Activated CD4-positive, alpha-beta memory T cell treated with anti-CD3 and anti-CD28 coated beads, Interleukin-2, amount 10 ng/mL, durations not matched to agents 7 days and 5 days (primary cell): ENCODE results near the gene GOLPH3. TPM values are rescaled to one million over a fixed set of nuclear protein-coding genes. Genes with fewer than 3 reads are reported as not detected.

ENCODE experiments used
- CTCF ChIA-PET: fragments of 350-600 bp; sonication (Branson Sonifier 250); formaldehyde crosslinking; loops from one replicate; lab custom pipeline; 2021; ENCODE audit warnings: antibody characterized with exemption, inconsistent platforms; lab: Charles Lee
- POLR2A ChIA-PET: fragments of 350-600 bp; sonication (Branson Sonifier 250); formaldehyde crosslinking; loops from one replicate; lab custom pipeline; 2021; ENCODE audit warnings: antibody characterized with exemption; lab: Charles Lee
- DNase-seq: peaks from one replicate; pipeline ENCODE4 v3.0.0-alpha.2; 2020
- H3K27ac Mint-ChIP-seq: one replicate; pipeline ENCODE4 v1.8.0; 2021; ENCODE audit warnings: mild to moderate bottlenecking, mixed read lengths
- H3K27me3 Mint-ChIP-seq: one replicate; pipeline ENCODE4 v1.8.0; 2021; ENCODE audit warnings: mixed read lengths
- H3K36me3 Mint-ChIP-seq: one replicate; pipeline ENCODE4 v1.8.0; 2021; ENCODE audit warnings: low read depth, mixed read lengths
- H3K4me1 Mint-ChIP-seq: one replicate; pipeline ENCODE4 v1.8.0; 2021; ENCODE audit warnings: mixed read lengths
- H3K4me3 Mint-ChIP-seq: one replicate; pipeline ENCODE4 v1.8.0; 2021; ENCODE audit warnings: mild to moderate bottlenecking, mixed read lengths
- H3K9me3 Mint-ChIP-seq: one replicate; pipeline ENCODE4 v1.8.0; 2021; ENCODE audit warnings: mixed read lengths
- total RNA-seq, 2 experiments: library from RNA; stranded (reverse); gene quantifications; one replicate each; pipeline ENCODE4 v1.2.3, GENCODE V29; 2021

The GOLPH3 gene
- total RNA-seq, 2 experiments from 2014 or later = 81.6 to 86.8 TPM

DNA sequence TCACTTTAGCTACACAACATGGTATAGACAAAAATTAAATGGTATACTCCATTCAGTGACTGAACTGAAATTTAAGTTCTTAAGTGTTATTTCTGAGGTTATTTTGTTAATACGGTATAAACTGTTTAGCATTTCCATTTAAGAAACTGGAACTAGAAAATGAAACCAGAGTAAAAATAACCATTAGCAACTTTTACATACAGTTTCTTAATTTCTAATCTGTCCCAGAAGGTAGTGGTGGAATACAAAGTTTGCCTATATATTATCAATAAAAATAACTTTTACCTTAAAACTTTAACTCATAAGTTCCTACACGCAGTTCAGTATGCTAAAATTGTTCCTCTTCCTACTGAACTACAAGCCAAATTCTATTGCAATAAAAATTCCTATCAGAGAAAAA lies 10.3 kb downstream of the GOLPH3 start:
- H3K4me1 Mint-ChIP-seq = peaks cover 33% of the 10 kb centered on the region
- H3K27me3 Mint-ChIP-seq = no peaks in the 10 kb centered on the region
- ChIA-PET POLR2A (interaction anchor here (1.0 to 2.0 kb wide), 2 partner anchors 10 to 11 kb away, joined by 4 to 12 read pairs; partner anchors contain the start of gene GOLPH3), CTCF (interaction anchor here (1.4 kb wide), 1 partner anchor 71 kb away, joined by 3 read pairs; no protein-coding TSS in a partner anchor)
- H3K36me3 Mint-ChIP-seq = peaks cover 49% of the 10 kb centered on the region
- H3K27ac Mint-ChIP-seq = no peak overlapping the region
- no peak for DNase-seq
- no peaks in the 10 kb centered on the region for H3K9me3 Mint-ChIP-seq
- H3K4me3 Mint-ChIP-seq = no peak overlapping the region

DNA sequence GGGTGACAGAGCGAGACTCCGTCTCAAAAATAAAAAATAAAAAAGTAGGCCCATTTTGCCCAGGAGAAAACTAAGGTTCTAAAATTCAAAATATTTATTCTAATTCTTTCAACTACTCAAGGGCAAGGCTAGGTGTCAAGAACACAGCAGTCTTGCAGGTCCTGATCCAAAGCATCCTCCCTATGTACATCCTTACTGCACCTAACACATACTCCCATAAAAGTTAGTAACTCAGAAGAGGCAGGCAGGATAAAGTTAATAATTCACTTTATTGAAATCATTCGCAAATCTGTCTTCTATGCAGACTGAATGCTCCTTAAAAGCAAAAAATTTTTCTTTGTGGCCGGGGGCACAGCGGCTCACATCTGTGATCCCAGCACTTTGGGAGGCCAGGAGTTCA lies 11.1 kb downstream of the GOLPH3 start:
- H3K4me1 Mint-ChIP-seq = peaks cover 27% of the 10 kb centered on the region
- H3K4me3 Mint-ChIP-seq = no peak overlapping the region
- no peak overlapping the region for H3K27ac Mint-ChIP-seq
- DNase-seq = no peak
- ChIA-PET CTCF (interaction anchor here (1.4 kb wide), 1 partner anchor 70 kb away, joined by 3 read pairs; no protein-coding TSS in a partner anchor), POLR2A (interaction anchor here (2.0 kb wide), 1 partner anchor 10 kb away, joined by 12 read pairs; the partner anchor contains the start of gene GOLPH3)
- H3K36me3 Mint-ChIP-seq = peaks cover 41% of the 10 kb centered on the region
- H3K27me3 Mint-ChIP-seq = no peaks in the 10 kb centered on the region
- no peaks in the 10 kb centered on the region for H3K9me3 Mint-ChIP-seq

DNA sequence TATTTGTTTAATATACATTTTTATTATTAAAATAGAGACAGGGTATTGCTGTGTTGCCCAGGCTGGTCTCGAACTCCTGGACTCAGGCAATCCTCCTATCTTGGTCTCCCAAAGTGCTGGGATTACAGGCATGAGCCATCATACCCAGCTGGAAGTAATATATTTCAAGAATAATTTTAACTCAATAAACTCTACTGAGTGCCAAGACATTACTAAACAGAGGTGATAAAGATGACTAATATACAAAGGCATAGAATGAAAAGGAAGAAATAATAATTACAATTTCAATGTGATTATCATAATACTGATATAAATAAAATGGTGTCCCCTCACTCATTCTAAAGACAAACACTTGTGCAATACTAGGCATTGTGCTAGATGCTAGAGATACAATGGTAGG lies 13.9 kb downstream of the GOLPH3 start:
- Mint-ChIP-seq H3K4me1 (peaks cover 19% of the 10 kb centered on the region), H3K36me3 (peaks cover 24% of the 10 kb centered on the region), H3K4me3 (no peak overlapping the region), H3K27ac (no peak overlapping the region), H3K9me3 (no peaks in the 10 kb centered on the region), H3K27me3 (no peaks in the 10 kb centered on the region)
- DNase-seq = no peak
- ChIA-PET POLR2A (interaction anchor here (1.7 to 2.3 kb wide), 2 partner anchors 13 to 15 kb away, joined by 4 to 10 read pairs; partner anchors contain the start of gene GOLPH3), CTCF (interaction anchor here (1.2 kb wide), 1 partner anchor 72 kb away, joined by 6 read pairs; no protein-coding TSS in a partner anchor)

DNA sequence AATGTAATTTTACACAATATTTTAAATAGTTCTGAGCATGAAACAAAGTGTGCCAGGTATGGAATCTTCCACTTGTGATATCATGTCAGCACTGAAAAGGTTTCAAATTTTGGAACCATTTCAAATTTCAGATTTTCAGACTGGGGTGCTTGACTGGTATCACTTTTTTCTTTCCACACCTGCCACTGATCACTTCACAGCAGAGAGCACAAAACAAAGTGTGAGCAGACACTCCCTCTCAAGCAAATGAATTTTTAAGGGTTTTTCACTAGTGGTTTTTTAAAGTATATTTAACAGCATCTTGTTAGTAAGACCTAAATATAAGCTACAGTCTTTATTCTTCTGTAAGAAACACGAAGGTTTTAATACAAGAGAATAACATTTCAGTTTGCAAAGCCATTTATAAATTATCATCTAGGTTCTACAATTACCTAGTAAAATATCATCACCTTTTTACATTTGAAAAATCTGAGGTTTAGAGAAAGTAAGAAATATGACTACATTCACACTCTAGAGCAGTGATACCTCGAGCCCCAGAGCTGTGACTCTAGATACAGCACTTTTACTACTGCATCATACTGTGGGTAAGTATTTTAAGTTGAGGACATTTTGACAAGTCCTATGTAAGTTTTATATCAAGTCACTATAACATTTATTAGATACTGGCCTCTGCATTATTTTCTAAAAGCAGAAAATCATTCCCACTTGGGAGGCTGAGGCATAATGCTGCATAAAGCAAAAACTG lies 14.6 kb downstream of the GOLPH3 start:
- H3K4me3 Mint-ChIP-seq = no peak overlapping the region
- CTCF ChIA-PET = no interaction called here
- DNase-seq = no peak
- H3K27ac Mint-ChIP-seq = no peak overlapping the region
- no peaks in the 10 kb centered on the region for H3K9me3 Mint-ChIP-seq
- H3K4me1 Mint-ChIP-seq = peaks cover 21% of the 10 kb centered on the region
- H3K27me3 Mint-ChIP-seq = no peaks in the 10 kb centered on the region
- H3K36me3 Mint-ChIP-seq = peaks cover 21% of the 10 kb centered on the region
- POLR2A ChIA-PET = interaction anchor here (1.7 to 2.3 kb wide), 2 partner anchors 14 to 16 kb away, joined by 4 to 10 read pairs; partner anchors contain the start of gene GOLPH3

DNA sequence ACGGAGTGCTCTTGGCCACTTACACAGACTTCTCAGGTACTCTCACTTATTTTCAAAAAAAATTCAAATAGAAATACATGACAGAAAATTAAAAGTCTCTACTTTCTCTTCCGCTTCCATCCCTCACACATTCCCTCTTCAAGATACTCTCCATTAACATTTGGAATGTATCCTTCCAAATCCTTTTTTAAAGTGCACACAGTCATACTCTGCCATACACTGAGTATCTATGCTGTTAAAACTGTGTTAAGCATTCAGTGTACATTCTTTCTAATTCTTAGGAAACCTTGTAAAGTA lies 15.5 kb downstream of the GOLPH3 start:
- Mint-ChIP-seq H3K27me3 (no peaks in the 10 kb centered on the region), H3K4me3 (no peak overlapping the region), H3K4me1 (peaks cover 17% of the 10 kb centered on the region), H3K27ac (no peak overlapping the region), H3K36me3 (peaks cover 21% of the 10 kb centered on the region), H3K9me3 (no peaks in the 10 kb centered on the region)
- no peak for DNase-seq
- ChIA-PET POLR2A (interaction anchor here (1.0 to 1.1 kb wide), 3 partner anchors 12 to 17 kb away, joined by 3 to 7 read pairs (median 3); partner anchors contain the start of gene GOLPH3), CTCF (no interaction called here)

DNA sequence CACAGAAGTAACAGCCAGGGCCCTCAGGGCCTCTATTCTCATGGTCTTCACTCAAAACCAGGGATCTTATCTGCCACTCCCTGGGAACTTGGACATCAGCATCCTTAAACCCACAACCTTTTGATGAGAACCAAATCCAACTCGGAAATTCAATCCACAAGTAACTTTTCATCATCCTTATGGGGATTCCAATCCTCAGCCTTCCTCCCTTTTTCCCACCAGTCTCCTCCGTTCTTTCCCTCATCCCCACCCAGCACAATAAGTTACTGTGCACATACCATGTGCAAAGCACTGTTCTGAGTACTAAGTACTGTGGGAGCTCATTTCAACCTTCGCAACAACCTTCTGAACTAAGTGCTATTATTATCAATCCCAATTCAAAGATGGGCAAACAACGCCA lies 17.0 kb downstream of the GOLPH3 start:
- Mint-ChIP-seq H3K4me1 (peaks cover 20% of the 10 kb centered on the region), H3K4me3 (no peak overlapping the region), H3K27me3 (no peaks in the 10 kb centered on the region), H3K36me3 (peaks cover 29% of the 10 kb centered on the region), H3K27ac (no peak overlapping the region), H3K9me3 (no peaks in the 10 kb centered on the region)
- no peak for DNase-seq
- CTCF ChIA-PET = no interaction called here
- POLR2A ChIA-PET = interaction anchor here (0.6 kb wide), 1 partner anchor 13 kb away, joined by 3 read pairs; no protein-coding TSS in a partner anchor

DNA sequence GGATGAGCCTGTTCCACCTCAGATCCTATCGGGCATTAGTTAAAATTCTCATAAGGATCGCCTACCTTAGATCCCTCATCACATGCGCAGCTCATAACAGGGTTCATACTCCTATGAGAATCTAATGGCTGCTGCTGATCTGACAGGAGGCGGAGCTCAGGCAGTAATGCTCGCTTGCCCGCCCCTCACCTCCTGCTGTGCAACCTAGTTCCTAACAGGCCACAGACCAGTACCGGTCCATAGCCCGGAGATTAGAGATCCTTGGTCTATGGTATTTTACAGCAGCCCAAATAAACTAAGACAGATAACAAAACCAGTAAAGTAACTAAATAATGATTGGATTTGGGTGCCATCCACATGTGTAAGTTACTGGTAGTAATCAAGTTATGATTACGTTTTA lies 17.5 kb downstream of the GOLPH3 start:
- H3K36me3 Mint-ChIP-seq = peaks cover 31% of the 10 kb centered on the region
- CTCF ChIA-PET = no interaction called here

DNA sequence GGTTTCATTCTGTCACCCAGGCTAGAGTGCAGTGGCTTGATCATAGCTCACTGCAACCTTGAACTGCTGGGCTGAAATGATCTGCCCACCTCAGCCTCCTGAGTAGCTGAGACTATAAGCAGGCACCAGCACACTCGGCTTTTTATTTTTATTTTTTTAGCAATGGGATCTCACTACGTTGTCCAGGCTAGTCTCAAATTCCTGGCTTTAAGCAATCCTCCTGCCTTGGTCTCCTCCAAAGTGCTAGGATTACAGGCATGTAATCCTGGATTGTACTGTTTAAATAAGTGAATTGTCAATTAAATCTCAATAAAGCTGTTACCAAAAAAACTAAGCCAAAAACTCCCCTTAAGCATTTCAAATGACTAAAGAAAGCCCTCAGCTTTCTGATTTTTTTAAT lies 18.9 kb downstream of the GOLPH3 start:
- DNase-seq = no peak
- POLR2A ChIA-PET = interaction anchor here (0.9 kb wide), 1 partner anchor 19 kb away, joined by 3 read pairs; the partner anchor contains the start of gene GOLPH3
- Mint-ChIP-seq H3K9me3 (no peaks in the 10 kb centered on the region), H3K36me3 (peaks cover 27% of the 10 kb centered on the region), H3K27ac (no peak overlapping the region), H3K4me1 (peaks cover 15% of the 10 kb centered on the region), H3K4me3 (no peak overlapping the region), H3K27me3 (no peaks in the 10 kb centered on the region)
- CTCF ChIA-PET = no interaction called here

More for the DNA sequence above, 17.5 kb downstream of the GOLPH3 start:
- Mint-ChIP-seq H3K4me1 (peaks cover 22% of the 10 kb centered on the region), H3K4me3 (no peak overlapping the region), H3K27me3 (no peaks in the 10 kb centered on the region), H3K27ac (no peak overlapping the region), H3K9me3 (no peaks in the 10 kb centered on the region)
- POLR2A ChIA-PET = interaction anchor here (0.6 to 1.2 kb wide), 2 partner anchors 14 to 17 kb away, joined by 3 to 4 read pairs; partner anchors contain the start of gene GOLPH3
- no peak for DNase-seq

DNA sequence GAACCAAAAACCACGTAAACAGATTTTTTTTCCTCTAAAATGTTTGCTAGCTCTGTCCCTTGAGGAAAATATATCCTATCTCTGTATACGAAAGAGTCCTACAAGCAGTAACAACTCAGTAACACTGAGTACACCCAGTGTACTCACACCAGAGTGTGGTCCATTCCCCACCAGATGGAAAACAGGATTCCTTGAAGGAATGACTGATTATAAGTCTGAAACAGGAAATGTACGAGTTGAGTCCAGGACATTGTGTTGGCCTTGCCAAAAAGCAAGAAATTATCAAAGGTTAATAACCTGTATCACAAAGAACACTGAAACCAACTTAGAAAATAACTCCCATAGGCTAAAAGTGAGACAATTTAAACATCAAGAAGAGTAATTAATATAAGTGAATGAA lies 20.4 kb downstream of the GOLPH3 start:
- Mint-ChIP-seq H3K27me3 (no peaks in the 10 kb centered on the region), H3K4me1 (peaks cover 18% of the 10 kb centered on the region), H3K36me3 (peaks cover 30% of the 10 kb centered on the region), H3K27ac (no peak overlapping the region), H3K9me3 (no peaks in the 10 kb centered on the region), H3K4me3 (no peak overlapping the region)
- no peak for DNase-seq
- ChIA-PET CTCF (no interaction called here), POLR2A (interaction anchor here (0.6 kb wide), 1 partner anchor 13 kb away, joined by 3 read pairs; no protein-coding TSS in a partner anchor)

DNA sequence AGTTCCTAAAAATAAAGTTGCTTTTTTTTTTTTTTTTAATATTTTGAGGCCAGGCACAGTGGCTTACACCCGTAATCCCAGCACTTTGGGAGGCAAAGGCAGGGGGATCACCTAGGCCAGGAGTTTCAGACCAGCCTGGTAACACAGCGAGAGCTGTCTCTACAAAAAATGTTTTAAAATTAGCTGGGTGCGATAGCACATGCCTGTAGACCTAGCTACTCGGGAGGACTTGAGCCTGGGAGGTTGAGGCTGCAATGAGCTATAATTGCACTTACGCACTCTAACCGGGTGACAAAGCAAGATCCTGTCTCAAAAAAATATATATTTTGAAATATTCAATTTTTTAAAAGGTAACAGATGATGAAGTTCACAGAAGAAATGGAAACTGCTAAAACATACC lies 22.9 kb downstream of the GOLPH3 start:
- POLR2A ChIA-PET = interaction anchor here (0.6 to 2.0 kb wide), 2 partner anchors 22 to 270 kb away, joined by 3 to 8 read pairs; partner anchors contain the start of gene GOLPH3
- Mint-ChIP-seq H3K9me3 (no peaks in the 10 kb centered on the region), H3K27me3 (no peaks in the 10 kb centered on the region), H3K27ac (no peak overlapping the region), H3K4me1 (peaks cover 23% of the 10 kb centered on the region), H3K36me3 (peaks cover 36% of the 10 kb centered on the region), H3K4me3 (no peak overlapping the region)
- CTCF ChIA-PET = no interaction called here
- no peak for DNase-seq

DNA sequence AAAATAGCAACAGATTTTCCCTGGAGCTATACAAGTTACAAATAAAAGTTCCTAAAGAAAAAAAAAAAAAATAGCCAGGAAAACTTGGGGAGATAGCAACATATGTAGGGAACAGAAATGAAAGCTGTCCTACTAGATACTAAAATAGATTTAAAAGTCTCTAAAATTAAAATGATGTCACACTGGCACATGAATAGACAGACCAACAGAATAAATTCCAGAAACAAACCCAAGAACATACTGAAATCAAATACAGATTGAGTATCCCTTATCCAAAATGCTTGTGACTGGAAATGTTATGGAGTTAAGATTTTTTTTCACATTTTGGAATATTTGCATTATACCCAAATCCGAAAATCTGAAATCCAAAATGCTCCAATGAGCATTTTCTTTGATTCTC lies 23.8 kb downstream of the GOLPH3 start:
- no peak for DNase-seq
- Mint-ChIP-seq H3K4me3 (no peak overlapping the region), H3K27me3 (no peaks in the 10 kb centered on the region), H3K27ac (no peak overlapping the region), H3K9me3 (no peaks in the 10 kb centered on the region), H3K4me1 (peaks cover 23% of the 10 kb centered on the region), H3K36me3 (peaks cover 39% of the 10 kb centered on the region)
- CTCF ChIA-PET = no interaction called here
- POLR2A ChIA-PET = interaction anchor here (0.6 to 2.0 kb wide), 2 partner anchors 23 to 271 kb away, joined by 3 to 8 read pairs; partner anchors contain the start of gene GOLPH3

DNA sequence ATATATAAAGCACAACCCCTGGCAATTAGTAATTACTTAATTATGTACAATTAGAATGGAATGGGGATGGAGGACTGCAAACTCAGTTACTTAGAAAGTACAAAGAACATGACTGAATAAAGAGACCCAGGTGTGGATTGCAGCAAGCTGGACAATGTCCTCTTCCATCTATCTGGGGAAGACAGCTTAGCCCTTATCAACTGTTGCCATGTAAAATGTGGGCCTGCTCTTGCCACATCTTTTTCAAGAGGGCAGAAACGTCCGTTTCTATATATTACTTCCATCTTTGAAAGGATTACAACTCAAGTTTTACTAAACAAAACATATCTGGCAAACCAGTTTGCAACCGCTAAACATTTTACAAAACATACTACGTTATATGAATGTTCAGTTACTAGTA lies 26.2 kb downstream of the GOLPH3 start:
- H3K27ac Mint-ChIP-seq = no peak overlapping the region
- no peaks in the 10 kb centered on the region for H3K27me3 Mint-ChIP-seq
- H3K36me3 Mint-ChIP-seq = peaks cover 43% of the 10 kb centered on the region
- peaks cover 14% of the 10 kb centered on the region for H3K4me1 Mint-ChIP-seq
- CTCF ChIA-PET = no interaction called here
- no peak for DNase-seq
- POLR2A ChIA-PET = interaction anchor here (1.2 kb wide), 1 partner anchor 9 kb away, joined by 4 read pairs; no protein-coding TSS in a partner anchor
- H3K9me3 Mint-ChIP-seq = no peaks in the 10 kb centered on the region
- H3K4me3 Mint-ChIP-seq = no peak overlapping the region

DNA sequence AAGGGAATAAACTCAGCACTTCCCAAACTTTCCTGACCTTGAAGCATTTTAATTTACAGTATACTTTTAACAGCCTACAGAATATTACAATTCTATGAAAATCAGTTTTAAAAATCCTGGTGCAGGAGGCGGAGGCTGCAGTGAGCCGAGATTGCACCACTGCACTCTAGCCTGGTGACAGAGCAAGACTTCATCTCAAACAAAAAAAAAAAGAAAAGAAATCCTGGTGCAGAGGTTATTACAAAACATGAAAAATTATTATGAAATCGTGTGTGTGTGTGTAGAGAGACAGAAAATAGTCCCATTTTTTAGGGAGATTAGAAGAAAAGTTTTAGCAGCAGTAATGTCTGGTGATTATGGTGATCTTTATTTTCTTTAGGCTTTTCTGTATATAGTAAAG lies 26.9 kb downstream of the GOLPH3 start:
- Mint-ChIP-seq H3K4me1 (peaks cover 14% of the 10 kb centered on the region), H3K27ac (no peak overlapping the region), H3K4me3 (no peak overlapping the region), H3K9me3 (no peaks in the 10 kb centered on the region), H3K27me3 (no peaks in the 10 kb centered on the region), H3K36me3 (peaks cover 40% of the 10 kb centered on the region)
- no peak for DNase-seq
- ChIA-PET CTCF (no interaction called here), POLR2A (no interaction called here)
